HepG2 (cell line): Measurements from ENCODE around the gene PA2G4. TPM values are rescaled to one million over a fixed set of nuclear protein-coding genes. Genes with fewer than 3 reads are reported as not detected.

Source experiments
- ATAC-seq: fragments of 200-7000 bp; cut with Tn5 transposase; 3 replicates; pipeline ENCODE4 v1.9.1; 2020; ENCODE audit warnings: mild to moderate bottlenecking, moderate library complexity
- BruUV-seq: library from RNA; stranded (reverse); fragments of 400-500 nt; replicated peaks from 2 replicates; lab custom pipeline; 2021; lab: Mats Ljungman, UMichigan
- CTCF ChIA-PET: fragments of 300-600 bp; formaldehyde crosslinking; extraction: SDS; loops from one replicate; lab custom pipeline; 2021; ENCODE audit warnings: low total read pairs, inconsistent platforms, low intra/inter-chr PET ratio; lab: Yijun Ruan, JAX
- POLR2A ChIA-PET: fragments of 350-600 bp; sonication (Branson Sonifier 250); formaldehyde crosslinking; loops from one replicate; lab custom pipeline; 2020; ENCODE audit warnings: antibody characterized with exemption, inconsistent platforms; lab: Yijun Ruan, JAX
- DNase-seq: peaks from one replicate; pipeline ENCODE4 v3.0.0-alpha.2; 2015; ENCODE audit warnings: low spot score
- FAIRE-seq: peaks from 3 replicates; lab custom pipeline; 2011; peaks lifted over from hg19 to GRCh38; lab: Jason Lieb, UNC
- H2AFZ ChIP-seq: one replicate; pipeline ENCODE4 v1.6.1; 2011; ENCODE audit warnings: low read length, inconsistent platforms
- H3K27ac ChIP-seq: fragments of 300-600 bp; 3 replicates; pipeline ENCODE4 v1.8.0; 2011; ENCODE audit warnings: mixed run types, mild to moderate bottlenecking, mixed read lengths, low read length, inconsistent platforms; ENCODE audit not compliant: insufficient read depth; ENCODE audit errors: extremely low read length
- H3K27me3 ChIP-seq, 2 experiments: fragments of 200-600 bp in 1 of 2; 2 replicates in 1 of 2; 3 replicates in 1 of 2; pipeline versions ENCODE4 v1.6.0 to v1.8.0; 2011; ENCODE audit warnings: low read length in 2 of 2, mild to moderate bottlenecking in 2 of 2, moderate library complexity in 2 of 2, inconsistent platforms in 1 of 2; ENCODE audit not compliant: insufficient read depth in 2 of 2, control insufficient read depth in 1 of 2
- H3K36me3 ChIP-seq, 2 experiments: fragments of 200-600 bp in 1 of 2; replicated peaks in 1 of 2; 2 replicates in 1 of 2; 3 replicates in 1 of 2; pipeline versions ENCODE4 v1.5.1 to v1.8.0; 2011; ENCODE audit warnings: low read length in 2 of 2, inconsistent platforms in 1 of 2; ENCODE audit not compliant: insufficient read depth in 2 of 2, control insufficient read depth in 1 of 2
- H3K4me1 ChIP-seq: 2 replicates; pipeline ENCODE4 v1.5.1; 2012; ENCODE audit warnings: low read length, inconsistent platforms; ENCODE audit not compliant: insufficient read depth
- H3K4me2 ChIP-seq: 2 replicates; pipeline ENCODE4 v1.6.0; 2011; ENCODE audit warnings: low read depth, low read length, inconsistent platforms
- H3K4me3 ChIP-seq, 3 experiments: fragments of 200-600 bp in 1 of 3; sonication (generic), shearing (Covaris generic) in 1 of 3; replicated peaks in 1 of 3; 2 replicates each; pipeline ENCODE4 v1.5.1; 2011 to 2016; ENCODE audit warnings: low read length in 3 of 3, inconsistent platforms in 2 of 3, low read depth in 2 of 3, mild to moderate bottlenecking in 2 of 3, control low read depth in 1 of 3, mixed read lengths in 1 of 3; ENCODE audit not compliant: insufficient read depth in 1 of 3
- H3K79me2 ChIP-seq: one replicate; pipeline ENCODE4 v1.6.1; 2011; ENCODE audit warnings: low read length, inconsistent platforms; ENCODE audit not compliant: insufficient read depth
- H3K9ac ChIP-seq: 2 replicates; pipeline ENCODE4 v1.6.0; 2011; ENCODE audit warnings: mild to moderate bottlenecking, low read depth, low read length, inconsistent platforms; ENCODE audit not compliant: insufficient read depth
- H3K9me3 ChIP-seq: 2 replicates; pipeline ENCODE4 v1.5.1; 2012; ENCODE audit warnings: mild to moderate bottlenecking, low read length
- H4K20me1 ChIP-seq: 2 replicates; pipeline ENCODE4 v1.6.0; 2011; ENCODE audit warnings: inconsistent platforms, mild to moderate bottlenecking, low read length, moderate library complexity; ENCODE audit not compliant: insufficient read depth
- AGO2 ChIP-seq: fragments of 200-400 bp; formaldehyde crosslinking; optimal IDR thresholded peaks from 2 replicates; pipeline ENCODE3; 2017; ENCODE audit warnings: mild to moderate bottlenecking, low read depth, low read length, moderate library complexity
- FOSL1 ChIP-seq: sonication (generic); formaldehyde crosslinking; IDR thresholded peaks from 2 replicates; pipeline ENCODE4 v1.9.0; 2021; ENCODE audit warnings: missing genetic modification reagents, borderline replicate concordance
- FOXA1 ChIP-seq, 2 experiments: fragments of 450-650 bp in 1 of 2; sonication (generic) in 1 of 2; formaldehyde crosslinking in 1 of 2; IDR thresholded peaks; 2 replicates each; pipeline versions ENCODE4 v1.4.0 to v1.6.1; 2016 to 2020; ENCODE audit warnings: missing genetic modification reagents in 1 of 2
- HDAC2 ChIP-seq: sonication (generic); formaldehyde crosslinking; IDR thresholded peaks from 2 replicates; pipeline ENCODE4 v1.4.0; 2020; ENCODE audit warnings: missing genetic modification reagents
- KDM4B ChIP-seq: sonication (generic); formaldehyde crosslinking; IDR thresholded peaks from 2 replicates; pipeline ENCODE4 v1.4.0; 2020; ENCODE audit warnings: missing genetic modification reagents
- MXD4 ChIP-seq: IDR thresholded peaks from 2 replicates; pipeline ENCODE4 v1.6.1; 2016; ENCODE audit warnings: mild to moderate bottlenecking, missing biosample characterization, missing genetic modification reagents
- POGZ ChIP-seq: sonication (generic); formaldehyde crosslinking; IDR thresholded peaks from 2 replicates; pipeline ENCODE4 v1.4.0; 2020; ENCODE audit warnings: mild to moderate bottlenecking, missing genetic modification reagents
- RBAK ChIP-seq: sonication (generic); formaldehyde crosslinking; IDR thresholded peaks from 2 replicates; pipeline ENCODE4 v1.5.1; 2020; ENCODE audit warnings: mild to moderate bottlenecking, missing genetic modification reagents
- RBFOX2 ChIP-seq: fragments of 200-400 bp; formaldehyde crosslinking; IDR thresholded peaks from 2 replicates; pipeline ENCODE4 v1.6.1; 2017; ENCODE audit warnings: low read depth, mild to moderate bottlenecking, low read length
- RBM22 ChIP-seq: fragments of 200-400 bp; formaldehyde crosslinking; optimal IDR thresholded peaks from 2 replicates; pipeline ENCODE3; 2017; ENCODE audit warnings: mild to moderate bottlenecking, low read length, moderate library complexity
- SIN3A ChIP-seq: IDR thresholded peaks from 2 replicates; pipeline ENCODE4 v1.6.1; 2011; ENCODE audit warnings: low read depth, mild to moderate bottlenecking, control low read depth, low read length, borderline replicate concordance
- SSRP1 ChIP-seq: IDR thresholded peaks from 2 replicates; pipeline ENCODE4 v1.6.1; 2016; ENCODE audit warnings: control low read depth
- ZKSCAN5 ChIP-seq: sonication (generic); formaldehyde crosslinking; IDR thresholded peaks from 2 replicates; pipeline ENCODE4 v1.5.1; 2020; ENCODE audit warnings: mild to moderate bottlenecking, missing genetic modification reagents
- ZNF703 ChIP-seq: sonication (generic); formaldehyde crosslinking; IDR thresholded peaks from 2 replicates; pipeline ENCODE4 v1.5.1; 2020; ENCODE audit warnings: missing genetic modification reagents, mild to moderate bottlenecking, moderate library complexity, borderline replicate concordance
- ZNF749 ChIP-seq: sonication (generic); formaldehyde crosslinking; IDR thresholded peaks from 2 replicates; pipeline ENCODE4 v1.8.0; 2022; ENCODE audit warnings: mild to moderate bottlenecking, missing genetic modification reagents, moderate library complexity, borderline replicate concordance
- ZSCAN5A ChIP-seq: sonication (generic); formaldehyde crosslinking; IDR thresholded peaks from 2 replicates; pipeline ENCODE4 v1.8.0; 2022; ENCODE audit warnings: mild to moderate bottlenecking, missing genetic modification reagents, borderline replicate concordance
- WGBS: methylation state at CpG from one replicate; pipeline ENCODE4 v1.1.6; 2017; ENCODE audit warnings: low lambda C conversion rate; 5-methylcytosine and 5-hydroxymethylcytosine counted together
- in situ Hi-C: cut with HindIII; loops from 2 replicates; pipeline ENCODE4 v1.10.0; 2017; ENCODE audit warnings: low pct_unique_long_range_greater_than_20kb; ENCODE audit not compliant: extremely low pct_ligation_motif_present
- intact Hi-C: fragments of 100-400 bp; cut with micrococcal nuclease; formaldehyde crosslinking; loops from one replicate; pipeline ENCODE4 v1.10.0; 2022; ENCODE audit not compliant: unreplicated experiment
- polyA plus RNA-seq, 8 experiments: library from polyadenylated mRNA; depleted of rRNA in 3 of 8; stranded (reverse) in 7 of 8; unstranded in 1 of 8; fragments of >200 nt; fragmentation: Illumina TruSeq in 4 of 8; extraction: Trizol in 4 of 8; gene quantifications; 2 replicates each; pipeline versions ENCODE4 v1.2.1 to v1.2.3, GENCODE V29; 2011 to 2016; ENCODE audit warnings: low read depth in 4 of 8, missing spikeins in 1 of 8, mixed read lengths in 1 of 8; ENCODE audit not compliant: insufficient read depth in 1 of 8
- total RNA-seq, 5 experiments: library from RNA; depleted of rRNA; stranded (reverse); fragments of >200 nt; fragmentation: Illumina TruSeq; extraction: Trizol; gene quantifications; 2 replicates each; pipeline ENCODE4 v1.2.3, GENCODE V29; 2016; ENCODE audit warnings: low read depth in 1 of 5

The PA2G4 gene
- total and polyA plus RNA-seq, 2 of the 13 experiments (the other 11 are each of a cell fraction or from before 2014, with no cell fraction given): 147 to 240 TPM

DNA sequence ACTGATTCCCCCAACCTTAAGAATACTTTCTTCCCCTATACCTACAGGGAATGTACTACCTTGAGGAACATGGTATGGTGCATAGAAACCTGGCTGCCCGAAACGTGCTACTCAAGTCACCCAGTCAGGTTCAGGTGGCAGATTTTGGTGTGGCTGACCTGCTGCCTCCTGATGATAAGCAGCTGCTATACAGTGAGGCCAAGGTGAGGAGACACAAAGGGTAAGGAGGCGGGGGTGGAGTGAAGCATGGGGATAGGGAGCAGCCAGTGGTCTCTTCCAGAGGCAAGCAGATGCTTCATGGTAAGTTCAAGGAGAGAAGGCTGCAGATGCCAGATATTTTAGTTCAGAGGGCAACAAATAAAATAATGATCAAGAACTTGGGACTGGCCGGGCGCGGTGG, 6.6 kb upstream of the PA2G4 start:
- BruUV-seq: no TSS peak

GRCh38 chr12:56098592-56098991, 5.8 kb upstream of the PA2G4 start:
- Histone ChIP-seq H3K4me3 (no peak overlapping the region), H3K4me2 (no peak overlapping the region), H3K27me3 (no peaks in the 10 kb centered on the region), H3K27ac (no peak overlapping the region), H3K4me1 (peaks cover 8% of the 10 kb centered on the region), H3K79me2 (no peaks in the 10 kb centered on the region), H3K36me3 (peaks cover 46 to 83% of the 10 kb centered on the region in 2 experiments), H2AFZ (no peak overlapping the region), H3K9me3 (no peaks in the 10 kb centered on the region), H4K20me1 (no peaks in the 10 kb centered on the region; the same call in 1 of the 2 replicates), H3K9ac (no peak overlapping the region)
- FAIRE-seq (no peak), ATAC-seq (no peak), DNase-seq (no peak)
- CTCF ChIA-PET: no interaction called here
- intact Hi-C loops (no loop called here), in situ Hi-C loops (no loop called here)
- 100% methylated on average over 3 of the region's 3 CpGs for WGBS
- POLR2A ChIA-PET: interaction anchor here (0.6 to 5.1 kb wide), 4 partner anchors 11 to 1748 kb away, joined by 3 to 37 read pairs (median 4); partner anchors contain the start of genes CTDSP2 and ERBB3
- TF ChIP-seq SIN3A: no peak
- no peak for TF ChIP-seq ZSCAN5A (CRISPR knock-in tag)
- TF ChIP-seq SSRP1 (CRISPR knock-in tag): 0 out of 2 replicates have a peak, but pooled peaks have one; percentile 52
- peak; percentile 38; the same call in 1 of the 2 replicates for TF ChIP-seq RBFOX2
- no peak for TF ChIP-seq FOSL1
- TF ChIP-seq RBAK: no peak
- peak; percentile 34 for TF ChIP-seq RBM22
- BruUV-seq: no TSS peak

More for the DNA sequence above, 6.6 kb upstream of the PA2G4 start:
- no peak overlapping the region for H3K4me2 ChIP-seq
- H3K9me3 ChIP-seq: no peaks in the 10 kb centered on the region
- WGBS: 96% methylated on average over 6 of the region's 6 CpGs
- TF ChIP-seq MXD4 (CRISPR knock-in tag) (no peak), KDM4B (CRISPR knock-in tag) (no peak), HDAC2 (CRISPR knock-in tag) (no peak), ZNF703 (CRISPR knock-in tag) (no peak), AGO2 (no peak), POGZ (CRISPR knock-in tag) (no peak), ZKSCAN5 (CRISPR knock-in tag) (no peak), FOXA1 (IDR thresholded peaks at IDR 0.05) (no peak), FOXA1 (CRISPR knock-in tag; IDR thresholded peaks at IDR 0.05) (no peak), ZNF749 (CRISPR knock-in tag) (no peak)
- H4K20me1 ChIP-seq: no peaks in the 10 kb centered on the region; the same call in 1 of the 2 replicates
- no peak overlapping the region for H3K4me3 ChIP-seq
- no peaks in the 10 kb centered on the region for H3K27me3 ChIP-seq
- FAIRE-seq (no peak), DNase-seq (no peak), ATAC-seq (no peak)
- no peaks in the 10 kb centered on the region for H3K4me1 ChIP-seq
- H3K79me2 ChIP-seq: no peaks in the 10 kb centered on the region
- intact Hi-C loops: no loop called here
- ChIA-PET POLR2A (interaction anchor here (1.6 to 5.1 kb wide), 2 partner anchors 10 to 16 kb away, joined by 5 to 37 read pairs; partner anchors contain the start of gene ERBB3), CTCF (no interaction called here)
- H3K36me3 ChIP-seq: peaks cover 52 to 91% of the 10 kb centered on the region in 2 experiments
- no peak overlapping the region for H3K9ac ChIP-seq
- no peak overlapping the region for H3K27ac ChIP-seq
- H2AFZ ChIP-seq: no peak overlapping the region
- in situ Hi-C loops: no loop called here
